HepG2 (cell line): ENCODE results near the gene NCOA7. TPM values are rescaled to one million over a fixed set of nuclear protein-coding genes. Genes with fewer than 3 reads are reported as not detected.

Experiments used
- ELF4 ChIP-seq: sonication (generic); formaldehyde crosslinking; IDR thresholded peaks from 2 replicates; pipeline ENCODE4 v1.5.0; 2020; ENCODE audit warnings: missing genetic modification reagents, mild to moderate bottlenecking, moderate library complexity, borderline replicate concordance
- HOXD1 ChIP-seq: sonication (generic); formaldehyde crosslinking; IDR thresholded peaks from 2 replicates; pipeline ENCODE4 v1.5.0; 2020; ENCODE audit warnings: missing genetic modification reagents
- JUN ChIP-seq: sonication (generic); formaldehyde crosslinking; IDR thresholded peaks from 2 replicates; pipeline ENCODE4 v1.4.0; 2020; ENCODE audit warnings: mild to moderate bottlenecking, missing genetic modification reagents
- MTA3 ChIP-seq: sonication (generic); formaldehyde crosslinking; IDR thresholded peaks from 2 replicates; pipeline ENCODE4 v1.4.0; 2020; ENCODE audit warnings: missing genetic modification reagents
- NONO ChIP-seq, 2 experiments: fragments of 450-650 bp in 1 of 2; sonication (generic) in 1 of 2; formaldehyde crosslinking in 1 of 2; IDR thresholded peaks in 1 of 2; conservative IDR thresholded peaks in 1 of 2; 2 replicates each; pipeline versions ENCODE4 v1.6.1 to v1.8.0; 2017 to 2022; ENCODE audit warnings: mild to moderate bottlenecking in 1 of 2, missing genetic modification reagents in 1 of 2, moderate library complexity in 1 of 2
- SOX6 ChIP-seq, 2 experiments: fragments of 450-650 bp in 1 of 2; sonication (generic) in 1 of 2; formaldehyde crosslinking in 1 of 2; IDR thresholded peaks; 2 replicates each; pipeline versions ENCODE4 v1.4.0 to v1.6.1; 2017 to 2020; ENCODE audit warnings: antibody characterized with exemption in 1 of 2, mild to moderate bottlenecking in 1 of 2, missing genetic modification reagents in 1 of 2
- SRF ChIP-seq: IDR thresholded peaks from 2 replicates; pipeline ENCODE4 v1.6.1; 2011; ENCODE audit warnings: mild to moderate bottlenecking, low read depth, low read length, moderate library complexity
- TBX2 ChIP-seq: sonication (generic); formaldehyde crosslinking; IDR thresholded peaks from 2 replicates; pipeline ENCODE4 v1.5.0; 2020; ENCODE audit warnings: missing genetic modification reagents, mild to moderate bottlenecking, borderline replicate concordance
- ZBTB38 ChIP-seq: sonication (generic); formaldehyde crosslinking; IDR thresholded peaks from 2 replicates; pipeline ENCODE4 v1.5.1; 2020; ENCODE audit warnings: mild to moderate bottlenecking, missing genetic modification reagents
- ZBTB7B ChIP-seq: sonication (generic); formaldehyde crosslinking; IDR thresholded peaks from 2 replicates; pipeline ENCODE4 v1.4.0; 2020; ENCODE audit warnings: missing genetic modification reagents
- ZBTB8A ChIP-seq: sonication (generic); formaldehyde crosslinking; IDR thresholded peaks from 2 replicates; pipeline ENCODE4 v1.4.0; 2020; ENCODE audit warnings: mild to moderate bottlenecking, low read depth, missing genetic modification reagents, borderline replicate concordance
- ZNF10 ChIP-seq: sonication (generic); formaldehyde crosslinking; IDR thresholded peaks from 2 replicates; pipeline ENCODE4 v1.4.0; 2020; ENCODE audit warnings: mild to moderate bottlenecking, low read depth, missing genetic modification reagents, borderline replicate concordance
- ZNF44 ChIP-seq: sonication (generic); formaldehyde crosslinking; IDR thresholded peaks from 2 replicates; pipeline ENCODE4 v1.5.1; 2020; ENCODE audit warnings: mild to moderate bottlenecking, missing genetic modification reagents
- ZNF468 ChIP-seq: sonication (generic); formaldehyde crosslinking; IDR thresholded peaks from 2 replicates; pipeline ENCODE4 v1.8.0; 2022; ENCODE audit warnings: mild to moderate bottlenecking, moderate library complexity, missing genetic modification reagents
- ZNF530 ChIP-seq: sonication (generic); formaldehyde crosslinking; IDR thresholded peaks from 2 replicates; pipeline ENCODE4 v1.5.0; 2020; ENCODE audit warnings: low read depth, mild to moderate bottlenecking, missing genetic modification reagents
- ZNF740 ChIP-seq: sonication (generic); formaldehyde crosslinking; IDR thresholded peaks from 2 replicates; pipeline ENCODE4 v1.4.0; 2020; ENCODE audit warnings: missing genetic modification reagents
- ZNF790 ChIP-seq: sonication (generic); formaldehyde crosslinking; IDR thresholded peaks from 2 replicates; pipeline ENCODE4 v1.8.0; 2022; ENCODE audit warnings: missing genetic modification reagents, mild to moderate bottlenecking, borderline replicate concordance
- ZNF792 ChIP-seq: IDR thresholded peaks from 2 replicates; pipeline ENCODE4 v1.6.1; 2016
- polyA plus RNA-seq, 8 experiments: library from polyadenylated mRNA; depleted of rRNA in 3 of 8; stranded (reverse) in 7 of 8; unstranded in 1 of 8; fragments of >200 nt; fragmentation: Illumina TruSeq in 4 of 8; extraction: Trizol in 4 of 8; gene quantifications; 2 replicates each; pipeline versions ENCODE4 v1.2.1 to v1.2.3, GENCODE V29; 2011 to 2016; ENCODE audit warnings: low read depth in 4 of 8, missing spikeins in 1 of 8, mixed read lengths in 1 of 8; ENCODE audit not compliant: insufficient read depth in 1 of 8
- total RNA-seq, 5 experiments: library from RNA; depleted of rRNA; stranded (reverse); fragments of >200 nt; fragmentation: Illumina TruSeq; extraction: Trizol; gene quantifications; 2 replicates each; pipeline ENCODE4 v1.2.3, GENCODE V29; 2016; ENCODE audit warnings: low read depth in 1 of 5
- TF ChIP-seq, protein P1 (sequence below): sonication (generic); formaldehyde crosslinking; IDR thresholded peaks from 2 replicates; pipeline ENCODE4 v1.4.0; 2020; ENCODE audit warnings: missing genetic modification reagents
- TF ChIP-seq, protein P2 (sequence below): sonication (generic); formaldehyde crosslinking; conservative IDR thresholded peaks from 2 replicates; pipeline ENCODE4 v1.4.0; 2020; ENCODE audit warnings: mild to moderate bottlenecking, missing genetic modification reagents, moderate library complexity
- TF ChIP-seq, protein P3 (sequence below): sonication (generic); formaldehyde crosslinking; IDR thresholded peaks from 2 replicates; pipeline ENCODE4 v1.4.0; 2020; ENCODE audit warnings: missing genetic modification reagents

Gene NCOA7
- total and polyA plus RNA-seq, 2 of the 13 experiments (the other 11 are each of a cell fraction or from before 2014, with no cell fraction given): 13.6 to 20.8 TPM

DNA sequence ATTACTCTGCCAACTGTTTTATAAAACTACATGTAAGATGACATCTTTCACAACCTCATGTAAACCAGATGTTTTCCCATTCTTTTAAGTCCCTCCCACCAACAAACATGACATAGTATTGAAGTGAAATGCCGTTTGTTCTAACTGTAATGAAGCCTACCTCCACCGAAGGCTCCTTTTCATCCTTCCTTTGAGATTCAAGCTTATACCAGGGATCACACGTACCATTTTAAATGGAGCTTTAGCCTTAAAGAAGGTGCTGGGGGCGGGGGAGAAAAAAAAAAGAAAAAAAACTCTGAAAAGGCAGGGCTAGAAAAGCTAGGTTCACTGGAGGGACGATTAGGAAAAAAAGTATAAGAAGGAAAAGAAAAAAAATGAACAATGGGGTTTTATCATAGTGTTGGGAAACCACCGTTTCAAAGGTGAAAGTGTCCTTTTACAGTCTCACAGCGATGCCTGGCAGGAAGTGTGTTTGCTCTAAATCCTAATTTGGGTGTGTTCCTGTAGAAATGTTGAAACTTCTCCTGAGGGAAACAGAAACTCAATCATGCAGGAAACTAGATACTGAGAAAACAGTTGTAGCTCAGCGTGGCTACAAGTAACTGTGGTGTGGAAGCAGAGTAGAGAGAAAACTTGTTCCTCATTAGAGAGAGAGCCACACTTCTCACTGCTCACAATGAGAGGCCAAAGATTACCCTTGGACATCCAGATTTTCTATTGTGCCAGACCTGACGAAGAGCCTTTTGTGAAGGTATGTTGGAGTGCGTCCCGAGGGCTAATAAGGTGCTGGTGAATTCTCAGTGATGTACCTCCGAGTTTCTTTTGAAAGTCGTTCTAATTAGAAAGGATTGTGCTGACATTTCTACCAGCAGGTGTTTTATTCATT is 128.2 kb downstream of the NCOA7 start (continued):
- TF ChIP-seq, protein P1, sequence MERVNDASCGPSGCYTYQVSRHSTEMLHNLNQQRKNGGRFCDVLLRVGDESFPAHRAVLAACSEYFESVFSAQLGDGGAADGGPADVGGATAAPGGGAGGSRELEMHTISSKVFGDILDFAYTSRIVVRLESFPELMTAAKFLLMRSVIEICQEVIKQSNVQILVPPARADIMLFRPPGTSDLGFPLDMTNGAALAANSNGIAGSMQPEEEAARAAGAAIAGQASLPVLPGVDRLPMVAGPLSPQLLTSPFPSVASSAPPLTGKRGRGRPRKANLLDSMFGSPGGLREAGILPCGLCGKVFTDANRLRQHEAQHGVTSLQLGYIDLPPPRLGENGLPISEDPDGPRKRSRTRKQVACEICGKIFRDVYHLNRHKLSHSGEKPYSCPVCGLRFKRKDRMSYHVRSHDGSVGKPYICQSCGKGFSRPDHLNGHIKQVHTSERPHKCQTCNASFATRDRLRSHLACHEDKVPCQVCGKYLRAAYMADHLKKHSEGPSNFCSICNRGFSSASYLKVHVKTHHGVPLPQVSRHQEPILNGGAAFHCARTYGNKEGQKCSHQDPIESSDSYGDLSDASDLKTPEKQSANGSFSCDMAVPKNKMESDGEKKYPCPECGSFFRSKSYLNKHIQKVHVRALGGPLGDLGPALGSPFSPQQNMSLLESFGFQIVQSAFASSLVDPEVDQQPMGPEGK: peak; percentile 34; the same call in 1 of the 2 replicates
- TF ChIP-seq JUN (CRISPR knock-in tag) (no peak), ZBTB7B (CRISPR knock-in tag) (no peak), NONO (IDR thresholded peaks at IDR 0.05) (no peak), NONO (CRISPR knock-in tag; conservative IDR thresholded peaks at IDR 0.05) (no peak), ZNF790 (CRISPR knock-in tag) (no peak), ZNF44 (CRISPR knock-in tag) (no peak), ZBTB38 (CRISPR knock-in tag) (no peak), SRF (peak; percentile 100), ZNF740 (CRISPR knock-in tag) (0 out of 2 replicates have a peak, but pooled peaks have one; percentile 12), ZNF10 (CRISPR knock-in tag) (no peak), MTA3 (CRISPR knock-in tag) (no peak), SOX6 (IDR thresholded peaks at IDR 0.05) (no peak), SOX6 (CRISPR knock-in tag; IDR thresholded peaks at IDR 0.05) (peak; percentile 99), TBX2 (CRISPR knock-in tag) (peak; percentile 69; the same call in 1 of the 2 replicates), HOXD1 (CRISPR knock-in tag) (no peak; the same call in 1 of the 2 replicates), ZNF530 (CRISPR knock-in tag) (no peak), ELF4 (CRISPR knock-in tag) (no peak), ZNF468 (no peak), ZNF792 (CRISPR knock-in tag) (peak; percentile 60; the same call in 1 of the 2 replicates), ZBTB8A (CRISPR knock-in tag) (no peak)
- TF ChIP-seq, protein P2, sequence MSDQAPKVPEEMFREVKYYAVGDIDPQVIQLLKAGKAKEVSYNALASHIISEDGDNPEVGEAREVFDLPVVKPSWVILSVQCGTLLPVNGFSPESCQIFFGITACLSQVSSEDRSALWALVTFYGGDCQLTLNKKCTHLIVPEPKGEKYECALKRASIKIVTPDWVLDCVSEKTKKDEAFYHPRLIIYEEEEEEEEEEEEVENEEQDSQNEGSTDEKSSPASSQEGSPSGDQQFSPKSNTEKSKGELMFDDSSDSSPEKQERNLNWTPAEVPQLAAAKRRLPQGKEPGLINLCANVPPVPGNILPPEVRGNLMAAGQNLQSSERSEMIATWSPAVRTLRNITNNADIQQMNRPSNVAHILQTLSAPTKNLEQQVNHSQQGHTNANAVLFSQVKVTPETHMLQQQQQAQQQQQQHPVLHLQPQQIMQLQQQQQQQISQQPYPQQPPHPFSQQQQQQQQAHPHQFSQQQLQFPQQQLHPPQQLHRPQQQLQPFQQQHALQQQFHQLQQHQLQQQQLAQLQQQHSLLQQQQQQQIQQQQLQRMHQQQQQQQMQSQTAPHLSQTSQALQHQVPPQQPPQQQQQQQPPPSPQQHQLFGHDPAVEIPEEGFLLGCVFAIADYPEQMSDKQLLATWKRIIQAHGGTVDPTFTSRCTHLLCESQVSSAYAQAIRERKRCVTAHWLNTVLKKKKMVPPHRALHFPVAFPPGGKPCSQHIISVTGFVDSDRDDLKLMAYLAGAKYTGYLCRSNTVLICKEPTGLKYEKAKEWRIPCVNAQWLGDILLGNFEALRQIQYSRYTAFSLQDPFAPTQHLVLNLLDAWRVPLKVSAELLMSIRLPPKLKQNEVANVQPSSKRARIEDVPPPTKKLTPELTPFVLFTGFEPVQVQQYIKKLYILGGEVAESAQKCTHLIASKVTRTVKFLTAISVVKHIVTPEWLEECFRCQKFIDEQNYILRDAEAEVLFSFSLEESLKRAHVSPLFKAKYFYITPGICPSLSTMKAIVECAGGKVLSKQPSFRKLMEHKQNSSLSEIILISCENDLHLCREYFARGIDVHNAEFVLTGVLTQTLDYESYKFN (CRISPR knock-in tag): peak; percentile 81
- TF ChIP-seq, protein P3, sequence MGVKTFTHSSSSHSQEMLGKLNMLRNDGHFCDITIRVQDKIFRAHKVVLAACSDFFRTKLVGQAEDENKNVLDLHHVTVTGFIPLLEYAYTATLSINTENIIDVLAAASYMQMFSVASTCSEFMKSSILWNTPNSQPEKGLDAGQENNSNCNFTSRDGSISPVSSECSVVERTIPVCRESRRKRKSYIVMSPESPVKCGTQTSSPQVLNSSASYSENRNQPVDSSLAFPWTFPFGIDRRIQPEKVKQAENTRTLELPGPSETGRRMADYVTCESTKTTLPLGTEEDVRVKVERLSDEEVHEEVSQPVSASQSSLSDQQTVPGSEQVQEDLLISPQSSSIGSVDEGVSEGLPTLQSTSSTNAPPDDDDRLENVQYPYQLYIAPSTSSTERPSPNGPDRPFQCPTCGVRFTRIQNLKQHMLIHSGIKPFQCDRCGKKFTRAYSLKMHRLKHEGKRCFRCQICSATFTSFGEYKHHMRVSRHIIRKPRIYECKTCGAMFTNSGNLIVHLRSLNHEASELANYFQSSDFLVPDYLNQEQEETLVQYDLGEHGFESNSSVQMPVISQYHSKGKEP: no peak
